Adipose tissue (tissue), 3 donors: Measurements from ENCODE around the gene WDFY1. TPM values are rescaled to one million over a fixed set of nuclear protein-coding genes. Genes with fewer than 3 reads are reported as not detected.
"Not testable (repeated sequence)": the region's sequence is repeated elsewhere in the genome, so short reads cannot be mapped to it uniquely, and the experiment has no call there.

Experiments
- H3K27ac ChIP-seq: one replicate; pipeline ENCODE4 v1.5.1; 2013; ENCODE audit warnings: low read depth, low read length
- WGBS, 3 donors: extraction: QIAGEN DNeasy Blood & Tissue Kit; methylation state at CpG; one replicate each; pipeline ENCODE4 v1.1.7; 2013; 5-methylcytosine and 5-hydroxymethylcytosine counted together
- polyA plus RNA-seq, 3 donors: library from polyadenylated mRNA; stranded (reverse); fragments of 200-250 nt; gene quantifications; one replicate each; pipeline ENCODE4 v1.2.3, GENCODE V29; 2013
- donor health status: healthy with polysubstance abuse.
- donor health status: Bipolar disorder and iron deficiency.
- donor health status: healthy.

Gene WDFY1
- polyA plus RNA-seq, 3 donors, result 10.4 to 19.1 (median 15.7) TPM

- H3K27ac ChIP-seq, result no peak overlapping the region
- WGBS, 3 donors, result 30 to 50% (median 40%) methylated on average over 1 to 3 of the region's 3 CpGs
These were observed 24.2 kb upstream of the WDFY1 start for GRCh38 chr2:223969315-223969714.

- H3K27ac ChIP-seq, result no peak overlapping the region
- WGBS, 3 donors, result 79 to 89% (median 86%) methylated on average over 2 of the region's 2 CpGs
These were observed 22.8 kb upstream of the WDFY1 start for GRCh38 chr2:223967981-223968380.

GRCh38 chr2:223959688-223960087 lies 14.6 kb upstream of the WDFY1 start:
- no peak overlapping the region for H3K27ac ChIP-seq
- whole genome bisulfite sequencing, 3 donors, result 27 to 33% (median 30%) methylated on average over 5 of the region's 5 CpGs

GRCh38 chr2:223957092-223957851 lies 12.1 kb upstream of the WDFY1 start, which contains the start of gene MRPL44:
Gene MRPL44 (plus strand): TSS chr2:223957463. CDS start chr2:223957473, 10 bp downstream.
- H3K27ac ChIP-seq, result peak within 1 kb of the TSS; percentile 20
- WGBS, 3 donors, result 0 to 1% (median 1%) methylated on average over 62 to 65 of the region's 65 CpGs

GRCh38 chr2:223956300-223956699 lies 11.2 kb upstream of the WDFY1 start:
- H3K27ac ChIP-seq, result no peak overlapping the region
- 83 to 95% (median 90%) methylated on average over 4 of the region's 4 CpGs for WGBS, 3 donors

- H3K27ac ChIP-seq, result no peak overlapping the region
- whole genome bisulfite sequencing, 3 donors, result 66 to 81% (median 75%) methylated on average over 3 of the region's 3 CpGs
These were observed 9.3 kb upstream of the WDFY1 start for GRCh38 chr2:223954401-223954800.

GRCh38 chr2:223952280-223952968 lies 7.3 kb upstream of the WDFY1 start:
- H3K27ac ChIP-seq, result no peak overlapping the region
- WGBS, 3 donors, result 80 to 90% (median 88%) methylated on average over 6 of the region's 6 CpGs

GRCh38 chr2:223950448-223951347 lies 5.6 kb upstream of the WDFY1 start:
- H3K27ac ChIP-seq, result no peak overlapping the region
- 48 to 55% (median 55%) methylated on average over 3 of the region's 3 CpGs for WGBS, 3 donors

- H3K27ac ChIP-seq, result no peak overlapping the region
- 63 to 91% (median 75%) methylated on average over 3 of the region's 3 CpGs for WGBS, 3 donors
These were observed 4.2 kb upstream of the WDFY1 start for GRCh38 chr2:223949241-223949840.

- H3K27ac ChIP-seq, result no peak overlapping the region
- 17 to 62% (median 62%) methylated on average over 5 of the region's 5 CpGs for WGBS, 3 donors
These were observed 2.6 kb upstream of the WDFY1 start for GRCh38 chr2:223947711-223948205.

- WGBS, 3 donors, result 32 to 52% (median 40%) methylated on average over 4 of the region's 4 CpGs
- H3K27ac ChIP-seq, result no peak overlapping the region
These were observed 620 bp upstream of the WDFY1 start for GRCh38 chr2:223945755-223946154.

- WGBS, 3 donors, result 0 to 1% (median 0%) methylated on average over 46 of the region's 46 CpGs
- H3K27ac ChIP-seq, result peak overlapping the region; percentile 21
These were observed 901 bp downstream of the WDFY1 start for GRCh38 chr2:223944166-223944702.

- H3K27ac ChIP-seq, result no peak overlapping the region
- WGBS, 3 donors, result 11 to 25% (median 21%) methylated on average over 7 of the region's 7 CpGs
These were observed 1.6 kb downstream of the WDFY1 start for GRCh38 chr2:223943561-223944008.

- 41 to 62% (median 54%) methylated on average over 1 of the region's 1 CpG for WGBS, 3 donors
These were observed 2.0 kb downstream of the WDFY1 start for GRCh38 chr2:223943135-223943534.

GRCh38 chr2:223941579-223942277 lies 3.4 kb downstream of the WDFY1 start:
- WGBS, 3 donors, result 47 to 53% (median 50%) methylated on average over 12 of the region's 12 CpGs
- H3K27ac ChIP-seq, result no peak overlapping the region

More at GRCh38 chr2:223943135-223943534, 2.0 kb downstream of the WDFY1 start:
- no peak overlapping the region for H3K27ac ChIP-seq

- not testable (repeated sequence) for H3K27ac ChIP-seq
- WGBS, 3 donors, result 37 to 55% (median 43%) methylated on average over 2 of the region's 2 CpGs
These were observed 5.7 kb downstream of the WDFY1 start for GRCh38 chr2:223939438-223939837.

GRCh38 chr2:223937535-223937934 lies 7.6 kb downstream of the WDFY1 start:
- no peak overlapping the region for H3K27ac ChIP-seq
- WGBS, 3 donors, result 0 to 34% (median 0%) methylated on average over 1 of the region's 1 CpG
